ENCODE measurements around the gene SSH3. TPM values are rescaled to one million over a fixed set of nuclear protein-coding genes. Genes with fewer than 3 reads are reported as not detected.
A peak's percentile ranks its signal among the peaks of the same experiment; 100 is the strongest.

Gene SSH3
- total RNA-seq, 6 experiments from 2014 or later = 10.9 to 17.9 (median 14.5) TPM

DNA sequence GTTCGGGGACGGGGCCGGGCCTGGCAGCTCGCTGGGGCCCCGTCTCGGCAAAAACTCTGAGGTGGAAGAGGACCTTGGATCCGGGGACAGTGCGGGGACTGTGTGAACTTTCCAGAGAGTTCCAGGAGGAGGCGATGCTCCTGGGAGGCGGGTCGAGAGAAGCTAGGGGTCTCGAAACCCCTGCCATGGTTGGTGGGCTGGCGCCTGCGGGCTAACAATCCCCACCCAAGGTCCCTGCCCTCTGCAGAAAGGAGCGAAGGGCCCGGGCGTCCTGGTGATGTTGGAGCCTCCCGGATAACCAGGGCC lies 41.7 kb upstream of the SSH3 start:
- 9% methylated on average over 9 of the region's 18 CpGs for WGBS (ENCODE audit: insufficient coverage, low coverage, low lambda C conversion rate, missing lambda C conversion rate)
- ATAC-seq = no peak
- Histone ChIP-seq H3K4me1 (peaks cover 0 to 45% (median 10%) of the 10 kb centered on the region in 4 donors), H3K9me3 (no peaks in the 10 kb centered on the region), H3K36me3 (no peaks in the 10 kb centered on the region), H3K27me3 (no peaks in the 10 kb centered on the region), H3K27ac (peak overlapping the region in 1 of 3 donors; percentile 3), H3K4me3 (peak overlapping the region in 2 of 3 donors; percentile 3 to 42)
- TF ChIP-seq POLR2A (IDR thresholded peaks at IDR 0.05) = no peak
- TF ChIP-seq, protein P1, sequence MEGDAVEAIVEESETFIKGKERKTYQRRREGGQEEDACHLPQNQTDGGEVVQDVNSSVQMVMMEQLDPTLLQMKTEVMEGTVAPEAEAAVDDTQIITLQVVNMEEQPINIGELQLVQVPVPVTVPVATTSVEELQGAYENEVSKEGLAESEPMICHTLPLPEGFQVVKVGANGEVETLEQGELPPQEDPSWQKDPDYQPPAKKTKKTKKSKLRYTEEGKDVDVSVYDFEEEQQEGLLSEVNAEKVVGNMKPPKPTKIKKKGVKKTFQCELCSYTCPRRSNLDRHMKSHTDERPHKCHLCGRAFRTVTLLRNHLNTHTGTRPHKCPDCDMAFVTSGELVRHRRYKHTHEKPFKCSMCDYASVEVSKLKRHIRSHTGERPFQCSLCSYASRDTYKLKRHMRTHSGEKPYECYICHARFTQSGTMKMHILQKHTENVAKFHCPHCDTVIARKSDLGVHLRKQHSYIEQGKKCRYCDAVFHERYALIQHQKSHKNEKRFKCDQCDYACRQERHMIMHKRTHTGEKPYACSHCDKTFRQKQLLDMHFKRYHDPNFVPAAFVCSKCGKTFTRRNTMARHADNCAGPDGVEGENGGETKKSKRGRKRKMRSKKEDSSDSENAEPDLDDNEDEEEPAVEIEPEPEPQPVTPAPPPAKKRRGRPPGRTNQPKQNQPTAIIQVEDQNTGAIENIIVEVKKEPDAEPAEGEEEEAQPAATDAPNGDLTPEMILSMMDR (IDR thresholded peaks at IDR 0.05) = no peak
- intact Hi-C loops (cut with DNase I) = loop anchor here in 1 of 2 donors (5.0 kb wide), 1 partner anchor 51 kb away; no protein-coding TSS in a partner anchor
- DNase-seq = peak in 2 of 3 donors; percentile 27 to 48

DNA sequence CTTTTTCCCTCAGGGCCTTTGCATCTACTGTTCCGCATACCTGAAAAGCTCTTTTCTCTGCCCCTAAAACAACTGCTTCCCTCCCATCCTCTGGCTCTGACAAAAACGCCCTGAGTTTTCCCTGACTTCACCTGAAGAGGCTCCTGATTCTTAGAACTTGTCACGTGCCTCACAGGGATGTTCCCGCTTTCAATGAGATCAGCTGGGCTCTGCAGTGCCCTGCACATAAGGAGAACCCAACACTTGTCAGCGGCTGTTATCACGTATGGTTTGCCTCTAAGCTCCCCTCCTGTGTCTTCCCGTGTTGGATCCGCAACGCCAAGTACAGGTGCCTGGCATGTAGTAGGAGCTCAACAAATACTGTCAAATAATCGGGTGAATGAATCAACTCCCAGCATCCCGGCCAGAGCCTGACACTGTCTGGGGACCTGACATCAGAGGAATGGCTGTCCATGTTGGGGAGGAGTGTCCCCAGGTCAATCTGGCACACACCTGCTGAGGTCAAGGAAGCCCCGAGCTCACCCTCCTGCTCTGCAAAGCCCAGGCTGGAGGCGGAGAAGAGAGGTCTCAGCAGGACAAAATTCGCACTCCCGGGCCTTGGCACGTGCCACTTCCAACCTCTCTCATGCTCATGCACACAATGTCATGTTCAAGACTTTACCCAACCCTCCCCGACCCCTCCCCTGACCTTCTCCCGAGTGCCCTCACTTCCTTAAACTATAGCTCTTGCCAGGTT lies 41.2 kb upstream of the SSH3 start:
- TF ChIP-seq, protein P1 (IDR thresholded peaks at IDR 0.05) = no peak
- TF ChIP-seq POLR2A (IDR thresholded peaks at IDR 0.05) = no peak
- Histone ChIP-seq H3K9me3 (no peaks in the 10 kb centered on the region), H3K27ac (peak overlapping the region in 1 of 3 donors; percentile 40), H3K4me3 (no peak overlapping the region), H3K27me3 (no peaks in the 10 kb centered on the region), H3K36me3 (no peaks in the 10 kb centered on the region), H3K4me1 (peaks cover 0 to 41% (median 8%) of the 10 kb centered on the region in 4 donors)
- ATAC-seq = no peak
- WGBS (ENCODE audit: insufficient coverage, low coverage, low lambda C conversion rate, missing lambda C conversion rate) = 28% methylated on average over 8 of the region's 18 CpGs
- DNase-seq = peak in 1 of 3 donors; percentile 62
- intact Hi-C loops (cut with DNase I) = loop anchor here in 1 of 2 donors (5.0 kb wide), 1 partner anchor 50 kb away; no protein-coding TSS in a partner anchor

DNA sequence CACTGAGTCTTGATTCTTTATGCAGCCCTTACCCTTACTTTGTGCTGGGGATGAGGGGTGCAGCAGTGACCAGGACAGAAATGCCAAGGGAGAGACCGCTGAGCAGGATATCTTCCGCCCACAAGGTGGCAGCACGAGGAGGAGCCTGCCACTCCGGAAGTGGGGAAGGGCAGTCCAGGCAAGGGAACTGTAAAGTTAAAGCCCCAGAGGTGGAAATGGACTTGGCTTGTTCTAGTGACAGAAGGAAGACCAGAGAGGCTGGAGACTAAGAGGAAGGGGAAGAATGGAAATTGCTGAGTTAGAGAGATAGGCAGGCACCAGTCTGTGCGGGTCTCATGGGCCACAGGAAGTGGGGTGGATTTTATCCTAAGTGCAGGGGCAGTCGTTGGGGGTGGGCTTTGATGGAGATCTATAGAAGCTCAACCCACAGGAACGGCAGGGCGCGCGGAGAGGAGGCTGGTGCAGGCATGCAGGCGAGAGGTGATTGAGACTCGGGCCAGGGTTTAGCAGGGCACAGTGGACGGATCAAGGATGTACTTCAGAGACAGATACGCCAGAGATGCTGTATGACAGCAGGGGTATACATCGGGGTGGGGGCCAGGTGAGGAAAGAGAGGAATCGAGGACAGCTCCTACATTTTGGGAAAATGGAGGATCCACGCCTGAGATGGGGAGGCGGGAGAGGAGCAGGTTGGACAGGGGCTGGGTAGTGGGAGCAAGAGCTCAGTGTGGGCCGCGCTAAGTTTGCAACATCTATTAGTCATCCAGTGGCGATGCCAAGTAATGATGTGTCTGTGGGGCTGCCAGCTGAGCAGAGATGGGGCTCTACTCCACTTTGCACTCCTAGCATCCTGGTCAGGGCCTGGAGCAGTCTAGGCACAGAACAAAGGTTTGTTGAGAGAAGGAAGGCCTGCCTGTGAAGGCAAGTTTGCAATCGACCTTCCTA lies 40.3 kb upstream of the SSH3 start:
- Histone ChIP-seq H3K36me3 (no peaks in the 10 kb centered on the region), H3K27ac (peak overlapping the region in 1 of 3 donors; percentile 40), H3K9me3 (no peaks in the 10 kb centered on the region), H3K4me1 (peaks cover 0 to 40% (median 8%) of the 10 kb centered on the region in 4 donors), H3K27me3 (no peaks in the 10 kb centered on the region), H3K4me3 (no peak overlapping the region)
- 43% methylated on average over 21 of the region's 22 CpGs for WGBS (ENCODE audit: insufficient coverage, low coverage, low lambda C conversion rate, missing lambda C conversion rate)
- intact Hi-C loops (cut with DNase I) = loop anchor here in 1 of 2 donors (5.0 kb wide), 1 partner anchor 49 kb away; no protein-coding TSS in a partner anchor
- ATAC-seq (peak; percentile 64 to 69 (median 66)), DNase-seq (peak; percentile 83 to 85 (median 85))
- TF ChIP-seq, protein P1 (IDR thresholded peaks at IDR 0.05) = peak; percentile 78 to 88 (median 82)
- no peak for TF ChIP-seq POLR2A (IDR thresholded peaks at IDR 0.05)

DNA sequence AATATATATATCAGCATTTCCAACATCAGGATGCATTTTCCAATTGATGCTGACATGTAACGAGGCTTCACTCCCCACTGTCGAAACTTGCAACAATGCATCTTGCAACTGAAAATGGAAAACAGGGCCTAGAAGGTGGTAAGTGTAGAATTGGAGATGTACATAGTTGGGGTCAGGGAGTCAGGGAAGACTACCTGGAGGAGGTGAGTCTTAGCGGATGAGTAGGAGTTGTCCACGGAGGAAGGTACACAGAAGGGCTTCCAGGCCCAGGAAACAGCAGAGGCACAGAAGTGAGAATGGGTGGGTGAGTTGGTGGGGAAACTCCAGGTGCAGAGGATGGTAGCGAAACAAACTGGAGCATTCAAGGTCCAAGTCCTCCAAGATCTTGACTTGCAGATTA lies 39.1 kb upstream of the SSH3 start:
- WGBS (ENCODE audit: insufficient coverage, low coverage, low lambda C conversion rate, missing lambda C conversion rate) = 96% methylated on average over 3 of the region's 5 CpGs
- H3K27ac ChIP-seq = no peak overlapping the region
- no peak for ATAC-seq
- H3K27me3 ChIP-seq = no peaks in the 10 kb centered on the region
- no peak overlapping the region for H3K4me3 ChIP-seq
- TF ChIP-seq POLR2A (IDR thresholded peaks at IDR 0.05) = no peak
- TF ChIP-seq, protein P1 (IDR thresholded peaks at IDR 0.05) = no peak
- no peaks in the 10 kb centered on the region for H3K9me3 ChIP-seq
- intact Hi-C loops (cut with DNase I) = loop anchor here in 1 of 2 donors (5.0 kb wide), 1 partner anchor 48 kb away; no protein-coding TSS in a partner anchor
- no peaks in the 10 kb centered on the region for H3K36me3 ChIP-seq
- DNase-seq = no peak
- H3K4me1 ChIP-seq = peaks cover 0 to 37% (median 9%) of the 10 kb centered on the region in 4 donors
